GM18868 (cell line): ENCODE measurements around the gene HOXD1.

Experiments used
- ATAC-seq: cut with Tn5 transposase; IDR thresholded peaks from one replicate; pipeline ENCODE4 v1.9.1; 2021; ENCODE audit warnings: mild to moderate bottlenecking, moderate library complexity; ENCODE audit not compliant: unreplicated experiment

Gene HOXD1

DNA sequence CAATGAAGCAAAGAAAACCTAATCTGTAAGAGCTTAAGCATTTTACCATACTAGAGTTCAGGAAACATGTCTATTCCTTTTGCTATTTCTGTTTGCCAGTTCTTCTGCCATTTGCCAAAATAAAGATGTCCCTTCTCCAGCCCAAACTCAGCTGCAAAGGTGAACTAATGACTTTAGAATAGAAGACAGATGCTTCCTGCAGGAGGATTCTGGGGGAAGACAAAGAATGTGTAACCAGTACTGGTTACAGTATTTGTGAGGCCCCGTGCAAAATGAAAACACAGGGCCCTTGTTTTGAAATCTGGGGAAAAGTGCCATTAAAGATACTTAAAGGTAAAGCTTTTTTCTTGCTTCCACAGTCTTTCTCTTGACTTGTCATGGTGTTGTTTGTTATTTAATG, 46.5 kb downstream of the HOXD1 start:
- no peak for ATAC-seq

DNA sequence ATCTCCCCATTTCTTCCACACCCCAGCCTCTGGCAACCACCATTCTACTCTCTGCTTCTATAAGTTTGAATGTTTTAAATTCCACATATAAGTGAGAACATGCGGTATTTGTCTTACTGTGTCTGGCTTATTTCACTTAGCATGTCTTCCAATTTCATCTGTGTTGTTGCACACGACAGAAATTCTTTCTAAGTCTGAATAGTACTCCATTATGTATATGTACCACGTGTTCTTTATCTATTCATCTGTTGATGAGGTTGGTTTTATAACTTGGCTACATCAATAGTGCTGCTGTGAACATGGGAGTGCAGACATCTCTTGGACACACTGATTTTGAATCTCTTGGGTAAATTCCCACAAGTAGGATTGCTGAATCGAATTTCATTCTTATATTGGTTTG, 49.0 kb downstream of the HOXD1 start:
- no peak for ATAC-seq

DNA sequence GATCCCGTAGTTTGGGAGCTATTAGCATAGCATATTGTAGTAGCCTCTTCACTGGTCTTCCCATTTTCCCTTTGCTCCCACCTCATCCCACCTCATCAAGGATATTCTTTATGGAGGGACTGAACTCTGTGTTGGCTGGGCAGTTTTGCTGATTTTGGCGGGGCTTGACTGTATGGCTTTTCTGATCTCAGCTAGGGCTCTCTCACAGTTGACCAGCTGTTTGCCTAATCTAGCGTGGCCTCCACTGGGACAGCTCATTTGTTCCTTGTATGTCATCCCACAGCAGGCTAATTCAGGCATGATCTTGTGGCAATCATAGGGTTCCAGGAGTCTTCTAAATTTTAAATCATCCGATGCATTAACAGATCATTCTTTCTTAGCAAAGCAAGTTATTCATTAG, 50.6 kb downstream of the HOXD1 start:
- ATAC-seq: no peak

DNA sequence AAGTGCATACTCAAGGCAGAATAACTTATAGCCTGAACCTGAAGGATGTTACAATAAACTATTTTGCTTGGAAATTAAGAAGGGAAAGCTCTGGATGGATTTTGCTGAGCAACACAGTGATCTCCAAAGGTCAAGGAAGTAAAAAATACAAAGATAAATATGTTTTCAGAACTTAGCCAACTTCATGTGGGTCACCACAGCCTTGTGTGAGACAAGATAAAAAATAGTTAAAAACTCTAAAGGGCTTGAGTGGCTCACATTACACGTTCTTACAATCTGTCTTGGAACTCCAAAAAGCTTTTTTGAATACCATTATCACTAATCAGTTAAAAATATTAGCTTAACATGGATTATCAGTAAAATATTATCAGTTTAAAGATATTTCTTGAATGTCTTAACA, 51.8 kb downstream of the HOXD1 start:
- ATAC-seq: no peak
